HepG2 (cell line): ENCODE results near the gene SHISA9.

Source experiments
- CREM ChIP-seq, 2 experiments: sonication (generic) in 1 of 2; formaldehyde crosslinking in 1 of 2; IDR thresholded peaks; 2 replicates each; pipeline versions ENCODE4 v1.4.0 to v1.6.1; 2016 to 2020; ENCODE audit warnings: antibody characterized with exemption in 1 of 2, mild to moderate bottlenecking in 1 of 2, missing genetic modification reagents in 1 of 2
- CTCF ChIP-seq: sonication (generic); formaldehyde crosslinking; IDR thresholded peaks from 2 replicates; pipeline ENCODE4 v1.5.0; 2020; ENCODE audit warnings: mild to moderate bottlenecking, missing genetic modification reagents, moderate library complexity
- HNF1B ChIP-seq: sonication (generic); formaldehyde crosslinking; IDR thresholded peaks from 2 replicates; pipeline ENCODE4 v1.5.1; 2020; ENCODE audit warnings: mild to moderate bottlenecking, moderate library complexity, missing genetic modification reagents
- NFE2L1 ChIP-seq: sonication (generic); formaldehyde crosslinking; IDR thresholded peaks from 2 replicates; pipeline ENCODE4 v1.4.0; 2020; ENCODE audit warnings: missing genetic modification reagents, mild to moderate bottlenecking, borderline replicate concordance
- PCBP2 ChIP-seq: fragments of 200-400 bp; formaldehyde crosslinking; optimal IDR thresholded peaks from 2 replicates; pipeline ENCODE3; 2018; ENCODE audit warnings: low read length, low read depth; ENCODE audit not compliant: poor library complexity, severe bottlenecking
- TBX3 ChIP-seq: fragments of 450-650 bp; IDR thresholded peaks from 2 replicates; pipeline ENCODE4 v1.6.1; 2017; ENCODE audit warnings: antibody characterized with exemption, mild to moderate bottlenecking, inconsistent platforms, borderline replicate concordance
- ZHX1 ChIP-seq: sonication (generic); formaldehyde crosslinking; IDR thresholded peaks from 2 replicates; pipeline ENCODE4 v1.8.1; 2022; ENCODE audit warnings: low read depth, mild to moderate bottlenecking, missing genetic modification reagents
- ZNF7 ChIP-seq: IDR thresholded peaks from 2 replicates; pipeline ENCODE4 v1.6.1; 2016; ENCODE audit warnings: missing biosample characterization, missing genetic modification reagents

GRCh38 chr16:12942861-12943260 lies 41.5 kb downstream of the SHISA9 start:
- TF ChIP-seq CTCF (CRISPR knock-in tag) (no peak), PCBP2 (no peak), ZNF7 (CRISPR knock-in tag) (no peak), HNF1B (CRISPR knock-in tag) (no peak), NFE2L1 (CRISPR knock-in tag) (no peak), CREM (IDR thresholded peaks at IDR 0.05) (no peak), CREM (CRISPR knock-in tag; IDR thresholded peaks at IDR 0.05) (no peak), TBX3 (no peak), ZHX1 (no peak)
